HTERT RPE-1 (cell line): ENCODE results near the gene ACP1.

ENCODE experiments used
- in situ Hi-C: fragments of 300-500 bp; cut with MboI; formaldehyde crosslinking; loops from 4 replicates; pipeline ENCODE4 v1.14.3; 2020; ENCODE audit warnings: low sequenced_read_pairs

ACP1 gene

DNA sequence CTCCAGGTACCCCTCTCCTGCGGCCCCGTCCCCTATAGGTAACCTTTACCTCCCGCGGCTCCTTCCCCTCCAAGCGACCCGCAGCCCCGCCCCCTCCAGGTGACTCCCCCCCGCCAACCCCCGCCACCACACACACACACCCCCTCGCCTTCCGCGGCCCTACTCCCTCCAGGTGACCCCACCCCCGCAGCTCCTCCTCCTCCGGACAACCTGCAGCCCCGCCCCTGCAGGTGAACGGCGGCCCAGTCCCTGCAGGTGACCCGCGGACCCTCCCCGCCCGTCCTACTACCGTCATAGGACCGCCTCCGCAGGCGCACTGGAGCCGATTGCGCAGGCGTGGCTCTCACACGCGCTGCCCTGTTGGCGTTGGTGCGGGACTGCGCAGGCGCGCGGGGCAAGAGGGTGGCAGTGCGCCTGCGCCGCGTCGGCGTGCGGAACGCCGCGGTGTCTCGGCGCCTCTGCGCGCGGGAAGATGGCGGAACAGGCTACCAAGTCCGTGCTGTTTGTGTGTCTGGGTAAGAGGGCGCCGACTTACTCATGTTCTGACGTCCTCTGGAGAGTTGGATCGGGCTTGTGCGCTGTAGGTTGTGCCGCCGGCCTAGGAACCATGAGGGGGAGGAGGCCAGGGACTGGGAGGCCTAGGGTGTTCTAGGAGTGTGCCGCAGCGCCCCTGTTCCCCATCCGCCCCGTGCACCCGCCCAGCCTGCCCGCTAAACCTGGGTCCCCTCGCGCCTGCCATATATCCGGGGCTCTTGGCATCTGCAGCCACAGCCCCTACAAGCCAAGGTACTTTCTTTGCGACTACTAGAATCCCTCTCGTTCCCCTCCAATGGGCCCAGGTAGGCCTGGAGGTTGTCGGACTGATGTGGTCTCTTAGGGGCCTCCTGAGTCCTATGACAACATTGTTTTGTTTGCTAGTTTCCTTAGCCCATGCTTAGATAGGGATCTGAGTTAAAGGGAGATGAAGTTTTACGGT lies at the start of gene ACP1:
Gene ACP1 (plus strand): TSS at position 455 of the 976 bp plus-strand sequence. CDS start 18 bp downstream, at position 473.
- in situ Hi-C loops, result no loop called here

- in situ Hi-C loops, result no loop called here
These were observed 48.7 kb upstream of the ACP1 start for GRCh38 chr2:216068-216467.

- in situ Hi-C loops, result no loop called here
These were observed 41.3 kb upstream of the ACP1 start for GRCh38 chr2:223451-223850.

DNA sequence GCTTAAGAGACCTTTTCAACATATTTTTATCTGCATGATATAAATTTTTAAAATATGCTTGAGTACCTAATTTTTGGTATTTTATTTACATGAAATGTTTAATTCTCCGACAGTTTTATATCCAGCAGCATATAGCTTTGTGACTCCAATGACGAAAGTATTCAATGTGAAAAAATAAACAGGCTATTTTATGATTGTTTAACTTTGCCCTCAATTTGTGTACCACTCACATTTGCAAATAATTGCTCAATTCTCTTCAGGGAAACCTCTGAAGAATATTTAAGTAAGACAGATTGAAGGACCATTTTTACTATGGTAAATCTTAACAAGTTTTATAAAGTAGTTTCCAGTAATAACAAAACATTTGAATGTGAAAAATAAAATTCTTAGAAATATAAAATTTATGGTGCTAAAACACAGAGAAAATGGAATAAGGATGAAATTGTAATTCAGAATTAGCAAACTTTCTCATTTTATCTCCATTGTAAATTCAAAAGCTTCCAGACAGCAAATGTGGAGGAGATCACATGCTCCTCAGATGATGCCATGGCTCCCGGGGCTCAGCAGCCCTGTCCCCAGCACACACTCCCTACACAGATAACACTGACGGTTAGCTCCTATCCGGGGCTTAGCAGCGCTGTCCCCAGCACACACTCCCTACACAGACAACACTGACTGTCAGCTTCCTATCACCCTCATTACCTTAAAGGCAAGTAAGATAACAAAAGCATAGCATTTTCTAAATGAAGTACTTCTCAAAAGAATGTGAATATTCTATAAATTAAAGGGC lies 40.6 kb upstream of the ACP1 start:
- in situ Hi-C loops, result no loop called here

GRCh38 chr2:228115-228514 lies 36.6 kb upstream of the ACP1 start:
- in situ Hi-C loops, result no loop called here

DNA sequence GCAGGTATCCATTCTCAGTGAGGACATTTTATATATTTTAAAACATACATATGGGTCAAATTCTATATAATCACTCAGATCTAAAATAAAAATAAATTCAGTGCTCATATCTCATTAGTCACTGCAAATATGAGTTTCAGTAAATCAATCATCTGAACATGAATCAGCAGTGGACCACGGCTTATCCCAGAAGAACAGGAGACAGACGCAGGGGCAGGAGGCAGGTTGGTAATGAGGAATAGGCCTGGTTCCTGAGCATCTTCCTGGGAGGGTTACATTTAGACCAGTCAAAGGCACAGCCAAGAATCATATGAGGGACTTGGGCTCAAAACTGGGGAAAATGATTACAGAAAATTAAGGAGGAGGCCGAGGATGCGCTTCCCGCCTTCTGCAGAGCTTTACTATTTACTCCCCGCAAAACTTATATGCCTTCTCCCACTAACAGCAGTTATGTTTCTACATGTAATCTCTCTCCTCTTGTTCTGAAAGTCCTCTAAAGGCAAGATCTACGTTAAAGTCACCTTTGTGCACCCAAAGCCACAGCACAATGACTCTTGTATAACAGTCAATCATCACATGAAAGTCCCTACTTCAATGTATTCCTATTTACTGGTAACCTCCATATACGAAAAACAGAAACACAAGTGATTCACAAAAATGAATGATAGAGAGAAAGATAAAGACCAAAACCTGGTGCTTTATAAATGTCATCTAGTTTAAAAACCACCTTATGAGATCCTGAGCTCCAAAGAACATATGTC lies 36.0 kb upstream of the ACP1 start:
- in situ Hi-C loops, result no loop called here

- in situ Hi-C loops, result no loop called here
These were observed 33.1 kb upstream of the ACP1 start for GRCh38 chr2:231521-232185.

DNA sequence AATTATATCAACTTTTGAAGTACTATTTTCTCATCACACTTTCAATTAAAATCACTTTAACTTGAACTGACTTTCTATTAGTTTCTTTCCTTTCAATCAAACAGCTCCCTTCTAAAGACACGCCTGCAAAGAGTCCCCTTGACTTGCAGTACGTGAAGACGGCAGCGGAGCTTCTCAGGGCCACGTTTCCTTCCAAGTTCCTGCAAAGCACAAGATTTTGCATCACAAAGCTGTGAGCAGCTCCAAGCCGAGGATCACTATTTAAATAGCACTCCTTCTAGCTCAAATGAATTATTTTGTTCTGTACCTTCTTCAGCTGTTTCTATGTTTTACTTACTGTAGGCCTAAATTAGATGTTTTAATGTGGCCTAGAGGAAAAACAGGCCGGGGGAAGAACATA lies 31.7 kb upstream of the ACP1 start:
- in situ Hi-C loops, result no loop called here

DNA sequence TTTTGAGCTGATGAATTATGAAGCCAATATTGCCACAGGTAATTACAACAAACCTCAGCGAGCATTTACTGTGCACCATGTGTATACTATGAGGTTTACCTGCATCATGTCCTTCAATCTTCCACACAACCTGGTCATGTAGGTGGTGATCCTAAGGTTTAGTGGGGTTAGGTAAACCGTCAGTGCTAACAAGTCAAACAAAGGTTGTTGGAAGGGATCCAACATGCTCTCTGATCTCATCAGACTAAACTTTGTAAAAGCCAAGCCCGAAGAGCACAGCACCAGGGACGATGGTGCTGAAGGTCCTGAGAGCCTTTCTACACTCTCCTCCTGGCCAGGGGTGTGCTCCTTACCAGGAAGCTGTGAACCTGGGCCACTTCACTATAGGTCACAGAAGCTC lies 30.3 kb upstream of the ACP1 start:
- in situ Hi-C loops, result no loop called here

DNA sequence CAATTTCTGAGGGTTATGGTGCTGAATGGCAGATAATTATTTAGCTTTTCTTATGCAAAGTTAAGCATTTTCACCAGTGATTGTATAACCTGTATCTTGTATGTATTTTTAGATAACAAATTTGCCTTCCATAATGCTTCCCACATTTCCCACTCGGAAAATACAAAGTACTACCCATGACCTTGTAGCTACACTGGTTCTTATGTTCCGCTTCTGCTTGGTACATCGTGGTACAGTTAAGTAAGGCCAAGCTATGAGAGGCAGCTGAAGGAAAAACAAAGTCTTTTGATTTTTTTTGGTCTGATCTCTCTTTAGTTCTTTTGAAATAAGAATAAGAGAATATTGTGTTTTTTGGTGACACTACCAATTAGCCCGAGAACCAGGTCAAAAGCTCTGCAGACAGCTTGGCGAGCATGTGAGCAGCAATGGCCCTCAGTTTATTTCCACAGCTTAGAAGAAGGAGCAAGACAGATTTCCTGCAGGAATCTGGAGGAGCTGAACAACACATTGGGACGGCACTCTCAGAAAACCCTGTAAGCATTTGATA lies 27.7 kb upstream of the ACP1 start:
- in situ Hi-C loops, result no loop called here

DNA sequence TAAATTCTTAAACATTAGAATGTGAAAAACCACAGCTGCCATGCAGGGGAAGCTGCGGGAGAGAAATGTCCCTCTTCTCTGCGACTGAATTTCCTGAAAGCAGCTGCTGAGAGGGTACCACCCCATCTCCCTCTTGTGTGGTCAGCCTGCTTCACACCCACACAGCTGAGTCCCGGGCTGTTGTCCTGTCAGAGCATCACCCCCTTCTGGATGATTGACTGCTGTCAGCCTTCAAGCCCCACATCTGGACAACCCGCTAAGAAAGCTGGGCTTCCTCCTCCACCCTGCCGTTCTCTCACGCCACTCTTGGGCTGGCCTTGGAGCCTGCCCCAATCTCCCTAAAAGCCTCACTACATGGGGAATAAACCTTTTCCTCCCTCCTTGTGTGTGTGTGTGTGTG lies 26.9 kb upstream of the ACP1 start:
- in situ Hi-C loops, result no loop called here

GRCh38 chr2:238431-238830 lies 26.3 kb upstream of the ACP1 start:
- in situ Hi-C loops, result no loop called here

- in situ Hi-C loops, result no loop called here
These were observed 25.9 kb upstream of the ACP1 start for GRCh38 chr2:238869-239268.

DNA sequence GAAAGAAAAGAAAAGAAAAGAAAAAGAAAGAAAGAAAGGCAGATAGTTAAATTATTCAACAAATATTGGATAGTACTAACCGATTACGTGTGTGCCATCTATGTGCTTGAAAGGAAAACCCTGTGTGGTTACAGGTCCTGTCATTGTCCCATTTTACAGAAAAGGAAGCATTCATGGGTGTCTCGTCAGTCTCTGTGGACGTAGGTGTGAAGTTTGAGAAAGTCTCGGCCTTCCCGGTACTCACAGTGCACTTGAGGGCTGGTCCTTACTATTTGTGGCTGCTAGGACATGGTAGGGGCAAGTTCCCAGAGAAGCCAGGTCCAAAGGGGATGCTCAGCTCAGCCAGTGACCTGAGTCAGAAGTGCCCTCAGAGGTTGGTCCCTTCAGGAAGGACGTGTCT lies 20.2 kb upstream of the ACP1 start:
- in situ Hi-C loops, result no loop called here

DNA sequence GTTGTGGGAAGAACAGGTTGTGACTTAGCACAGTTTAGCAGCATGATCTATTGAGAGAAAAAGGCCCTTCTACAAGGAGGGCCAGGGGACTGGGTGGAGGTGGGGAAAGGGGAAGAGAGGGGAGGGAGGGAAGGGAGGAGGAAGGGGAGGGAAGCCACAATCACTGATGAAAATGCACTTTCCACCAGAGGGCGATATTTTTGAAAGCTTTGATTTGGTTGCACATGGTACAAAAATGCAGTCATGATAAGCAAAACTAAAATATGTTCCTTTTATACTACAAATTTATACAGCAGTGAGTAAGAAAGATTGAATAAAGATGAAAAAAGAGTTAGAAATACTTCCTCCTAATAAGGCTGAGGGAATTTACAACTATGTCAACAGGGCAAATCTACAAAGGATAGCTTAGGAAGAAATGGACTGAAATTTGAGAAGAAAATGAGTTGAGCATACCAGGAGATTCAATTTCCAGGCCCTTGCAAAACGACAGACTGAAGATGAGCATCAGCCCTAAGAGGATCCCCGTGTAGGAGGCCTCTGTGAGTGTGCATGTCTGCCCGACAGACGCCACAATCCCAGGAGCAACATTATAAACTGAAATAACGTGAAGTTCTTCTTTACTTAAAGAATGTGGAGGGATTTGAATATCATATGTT lies 18.1 kb upstream of the ACP1 start:
- in situ Hi-C loops, result no loop called here

DNA sequence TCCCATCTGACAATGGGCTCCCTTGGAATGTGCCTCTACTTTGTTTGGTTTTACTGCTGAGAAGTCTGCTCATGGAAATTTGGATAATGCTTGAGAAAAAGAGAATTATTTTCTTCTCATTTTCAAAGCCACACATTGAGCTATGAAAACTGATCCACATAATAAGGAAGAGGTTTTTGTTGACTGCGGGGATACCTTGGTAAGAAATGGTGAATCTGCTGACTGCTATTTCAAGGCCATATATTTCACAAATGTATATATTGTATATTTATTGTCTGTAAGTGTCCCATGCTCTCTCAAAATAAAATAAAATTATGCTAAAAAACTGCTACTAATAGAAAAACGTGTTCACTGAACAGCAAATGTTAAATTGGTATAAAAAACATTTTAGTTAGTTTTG lies 16.0 kb upstream of the ACP1 start:
- in situ Hi-C loops, result no loop called here

DNA sequence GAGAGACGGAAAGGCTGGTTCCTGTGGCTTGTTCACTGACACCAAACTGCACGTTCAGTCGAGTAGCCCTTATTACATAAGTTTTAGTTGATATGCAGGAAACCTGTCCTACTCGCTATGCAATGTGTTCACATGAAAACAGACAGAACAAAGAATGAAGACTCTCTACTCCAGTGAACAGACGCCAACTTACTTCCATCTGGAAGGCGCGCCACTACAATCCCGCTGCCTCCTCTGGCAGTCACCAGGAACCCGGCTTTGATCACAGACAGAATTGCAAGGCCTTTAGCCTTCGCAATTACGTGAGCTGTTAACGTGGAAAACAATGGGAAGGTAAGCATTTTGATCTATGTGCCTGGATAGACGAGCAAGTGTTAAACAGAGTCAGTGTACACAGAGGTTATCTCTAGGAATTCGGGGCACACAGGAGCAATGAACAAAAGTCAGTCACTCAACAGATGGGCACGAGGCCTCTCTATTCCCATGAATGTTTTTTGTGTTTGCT lies 15.2 kb upstream of the ACP1 start:
- in situ Hi-C loops, result no loop called here

GRCh38 chr2:252001-252602 lies 12.6 kb upstream of the ACP1 start:
- in situ Hi-C loops, result no loop called here

DNA sequence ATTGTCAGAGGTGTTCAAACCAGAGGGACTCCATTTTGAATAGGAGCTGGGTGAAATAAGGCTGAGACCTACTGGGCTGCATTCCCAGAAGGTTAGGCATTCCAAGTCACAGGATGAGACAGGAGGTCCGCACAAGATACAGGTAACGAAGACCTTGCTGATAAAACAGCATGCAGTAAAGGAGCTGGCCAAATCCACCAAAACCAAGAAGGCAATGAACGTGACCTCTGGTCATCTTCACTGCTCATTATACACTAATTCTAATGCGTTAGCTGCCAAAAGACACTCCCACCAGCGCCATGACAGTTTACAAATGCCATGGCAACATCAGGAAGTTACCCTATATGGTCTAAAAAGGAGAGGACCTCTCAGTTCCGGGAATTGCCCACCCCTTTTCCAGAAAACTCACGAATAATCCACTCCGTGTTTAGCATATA lies 11.5 kb upstream of the ACP1 start:
- in situ Hi-C loops, result no loop called here
